GM12878 (cell line): Measurements from ENCODE around the gene SOX9. TPM values are rescaled to one million over a fixed set of nuclear protein-coding genes. Genes with fewer than 3 reads are reported as not detected.

Source experiments
- ATAC-seq: fragments of 200-7000 bp; cut with Tn5 transposase; 3 replicates; pipeline ENCODE4 v1.9.1; 2020; ENCODE audit warnings: mild to moderate bottlenecking, moderate library complexity
- BruUV-seq: library from RNA; stranded (reverse); fragments of 400-500 nt; replicated peaks from 2 replicates; lab custom pipeline; 2021; lab: Mats Ljungman, UMichigan
- CTCF ChIA-PET: fragments of 300-600 bp; sonication (Branson Sonifier 250); formaldehyde crosslinking; extraction: SDS; loops from one replicate; lab custom pipeline; 2021; ENCODE audit warnings: inconsistent platforms; lab: Yijun Ruan, JAX
- POLR2A ChIA-PET: fragments of 350-600 bp; formaldehyde crosslinking; extraction: SDS; loops from one replicate; lab custom pipeline; 2021; ENCODE audit warnings: inconsistent platforms; lab: Charles Lee
- RAD21 ChIA-PET: fragments of 300-600 bp; sonication (Branson Sonifier 250); formaldehyde crosslinking; loops from one replicate; lab custom pipeline; 2023; ENCODE audit warnings: antibody characterized with exemption; ENCODE audit not compliant: unreplicated experiment; lab: Charles Lee
- SMC1A ChIA-PET: fragments of 300-600 bp; sonication (Branson Sonifier 250); formaldehyde crosslinking; loops from one replicate; lab custom pipeline; 2023; ENCODE audit not compliant: unreplicated experiment, uncharacterized antibody; lab: Charles Lee
- DNase-seq: peaks from one replicate; pipeline ENCODE4 v3.0.0-alpha.2; 2011; ENCODE audit warnings: low read depth, low spot score
- FAIRE-seq: peaks from 3 replicates; lab custom pipeline; 2011; peaks lifted over from hg19 to GRCh38; lab: Jason Lieb, UNC
- H2AFZ ChIP-seq: 2 replicates; pipeline ENCODE4 v1.6.0; 2011; ENCODE audit warnings: low read depth, low read length, control low read depth; ENCODE audit not compliant: control insufficient read depth
- H3K27ac ChIP-seq: 2 replicates; pipeline ENCODE4 v1.5.1; 2011; ENCODE audit warnings: control low read depth; ENCODE audit not compliant: control insufficient read depth, insufficient read depth
- H3K27me3 ChIP-seq, 2 experiments: replicated peaks in 1 of 2; 2 replicates each; pipeline versions ENCODE4 v1.6.0 to v1.6.1; 2011; ENCODE audit warnings: low read length in 1 of 2; ENCODE audit not compliant: control insufficient read depth in 2 of 2, insufficient read depth in 2 of 2
- H3K36me3 ChIP-seq, 2 experiments: 2 replicates each; pipeline ENCODE4 v1.5.1; 2011; ENCODE audit warnings: low read length in 1 of 2; ENCODE audit not compliant: control insufficient read depth in 2 of 2, insufficient read depth in 2 of 2
- H3K4me1 ChIP-seq: 2 replicates; pipeline ENCODE4 v1.6.1; 2011; ENCODE audit warnings: mild to moderate bottlenecking, low read length, moderate library complexity, mixed read lengths; ENCODE audit not compliant: control insufficient read depth, insufficient read depth
- H3K4me2 ChIP-seq: 2 replicates; pipeline ENCODE4 v1.6.0; 2011; ENCODE audit warnings: control low read depth; ENCODE audit not compliant: control insufficient read depth, insufficient read depth
- H3K4me3 ChIP-seq: fragments of 200-600 bp; sonication (generic); 2 replicates; pipeline ENCODE4 v1.5.1; 2016
- H3K79me2 ChIP-seq: 2 replicates; pipeline ENCODE4 v1.6.0; 2011; ENCODE audit warnings: low read length; ENCODE audit not compliant: control insufficient read depth, insufficient read depth
- H3K9ac ChIP-seq: 2 replicates; pipeline ENCODE4 v1.8.0; 2011; ENCODE audit warnings: low read length, control low read depth, mixed read lengths; ENCODE audit not compliant: control insufficient read depth, insufficient read depth
- H3K9me3 ChIP-seq: replicated peaks from 3 replicates; pipeline ENCODE4 v1.5.1; 2011; ENCODE audit warnings: mild to moderate bottlenecking, low read length; ENCODE audit not compliant: control insufficient read depth, insufficient read depth
- H4K20me1 ChIP-seq: 2 replicates; pipeline ENCODE4 v1.6.0; 2011; ENCODE audit not compliant: control insufficient read depth, insufficient read depth
- CBX5 ChIP-seq: sonication (generic); IDR thresholded peaks from 2 replicates; pipeline ENCODE4 v1.6.1; 2016; ENCODE audit warnings: low read depth, moderate library complexity, mild to moderate bottlenecking, inconsistent platforms
- CHD1 ChIP-seq: IDR thresholded peaks from 2 replicates; pipeline ENCODE4 v1.6.1; 2012; ENCODE audit warnings: low read depth, low read length, improper control_type of control experiment
- NRF1 ChIP-seq: conservative IDR thresholded peaks from 2 replicates; pipeline ENCODE4 v1.6.1; 2011; ENCODE audit warnings: mild to moderate bottlenecking, low read depth, low read length, improper control_type of control experiment
- POU2F2 ChIP-seq: IDR thresholded peaks from 3 replicates; pipeline ENCODE4 v1.6.1; 2011; ENCODE audit warnings: low read depth, mild to moderate bottlenecking, low read length, borderline replicate concordance
- SP1 ChIP-seq: IDR thresholded peaks from one replicate; pipeline ENCODE4 v1.6.1; 2011; ENCODE audit warnings: low read depth, low read length
- ZBED1 ChIP-seq: IDR thresholded peaks from 2 replicates; pipeline ENCODE4 v1.6.1; 2016; ENCODE audit warnings: borderline replicate concordance
- WGBS: methylation state at CpG from one replicate; pipeline ENCODE4 v1.1.6; 2016; ENCODE audit warnings: low lambda C conversion rate; ENCODE audit not compliant: insufficient replicate concordance, insufficient coverage; ENCODE audit errors: missing lambda C conversion rate; 5-methylcytosine and 5-hydroxymethylcytosine counted together
- in situ Hi-C: fragments of 300-500 bp; cut with MboI; formaldehyde crosslinking; loops from 9 replicates; pipeline ENCODE4 v1.14.3; 2018; ENCODE audit warnings: mixed read lengths
- intact Hi-C: fragments of 100-400 bp; cut with micrococcal nuclease; formaldehyde crosslinking; loops from one replicate; pipeline ENCODE4 v1.14.2; 2022; ENCODE audit not compliant: unreplicated experiment
- polyA plus RNA-seq, 11 experiments: library from polyadenylated mRNA; depleted of rRNA in 4 of 11; unstranded in 6 of 11; stranded (reverse) in 5 of 11; fragments of >200 nt; fragmentation: Nextera tagmentation in 4 of 11; fragmentation: Illumina TruSeq in 1 of 11; extraction: Ambion mirVana in 4 of 11; extraction: Trizol in 1 of 11; gene quantifications; 1 replicate in 1 of 11; 2 replicates in 10 of 11; pipeline versions ENCODE4 v1.2.1 to v1.2.3, GENCODE V29; 2011 to 2016; ENCODE audit warnings: inconsistent platforms in 2 of 11, missing spikeins in 2 of 11, low read depth in 1 of 11
- total RNA-seq, 4 experiments: library from RNA; depleted of rRNA in 3 of 4; stranded (reverse); fragments of >200 nt in 3 of 4; fragmentation: Illumina TruSeq in 1 of 4; extraction: Trizol in 1 of 4; gene quantifications; 2 replicates each; pipeline versions ENCODE4 v1.2.1 to v1.2.3, GENCODE V29; 2013 to 2021
- TF ChIP-seq, protein P1 (sequence below): fragments of 450-650 bp; IDR thresholded peaks from 2 replicates; pipeline ENCODE4 v1.6.1; 2017; ENCODE audit warnings: mild to moderate bottlenecking, low read depth, inconsistent platforms; ENCODE audit not compliant: poor library complexity, severe bottlenecking
- TF ChIP-seq, protein P2 (sequence below): fragments of 450-650 bp; conservative IDR thresholded peaks from 2 replicates; pipeline ENCODE4 v1.6.1; 2017; ENCODE audit warnings: mild to moderate bottlenecking, moderate library complexity
- TF ChIP-seq, protein P3 (sequence below): fragments of 450-650 bp; IDR thresholded peaks from 2 replicates; pipeline ENCODE4 v1.6.1; 2017; ENCODE audit warnings: borderline replicate concordance

The SOX9 gene
- total and polyA plus RNA-seq, 10 of the 15 experiments (the other 5 are each of a cell fraction or from before 2014, with no cell fraction given) = 1.2 to 19.0 (median 5.5) TPM

DNA sequence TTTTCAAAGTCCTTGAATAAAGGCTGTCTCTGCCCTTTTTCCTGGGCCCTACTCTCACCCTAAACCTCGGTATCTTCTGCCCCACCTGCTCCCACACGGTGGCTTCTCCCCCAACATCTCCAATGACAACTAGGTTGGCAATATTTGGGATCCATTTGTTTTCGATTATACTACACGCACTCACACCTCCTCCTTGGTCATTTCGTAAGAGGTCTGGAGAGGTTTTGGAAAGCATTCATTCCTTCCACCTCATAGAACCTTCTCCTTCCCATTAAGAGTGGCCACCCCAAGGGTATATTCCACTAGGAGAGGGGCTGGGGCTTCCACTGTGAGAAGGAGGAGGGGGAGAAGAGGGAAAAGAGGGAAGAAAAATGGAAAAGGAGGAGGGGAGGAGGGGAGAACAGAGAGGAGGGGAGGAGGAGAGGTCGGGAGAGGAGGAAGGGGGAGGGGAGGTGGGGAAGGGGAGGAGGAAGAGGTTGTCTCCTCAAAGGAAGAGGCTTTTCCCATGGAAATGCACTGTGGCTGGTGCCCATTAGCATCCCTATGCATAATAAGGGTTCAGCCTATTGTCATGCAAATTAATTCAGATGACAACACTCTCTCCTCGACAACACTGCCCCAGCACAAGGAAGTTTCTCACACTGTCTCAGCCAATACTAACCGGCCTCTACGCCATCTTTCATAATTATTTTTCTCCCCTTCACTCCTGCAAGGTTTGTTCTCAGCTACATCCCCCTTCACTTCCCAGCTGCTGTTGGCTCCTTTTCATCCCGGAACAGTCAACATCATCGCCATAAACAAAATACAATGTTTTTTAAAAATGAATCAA is 30.0 kb downstream of the SOX9 start:
- no TSS peak for BruUV-seq
- Histone ChIP-seq H2AFZ (no peak overlapping the region), H3K36me3 (no peaks in the 10 kb centered on the region), H4K20me1 (no peaks in the 10 kb centered on the region), H3K27ac (no peak overlapping the region), H3K4me2 (no peak overlapping the region), H3K9ac (no peak overlapping the region), H3K4me3 (no peak overlapping the region), H3K9me3 (no peaks in the 10 kb centered on the region), H3K27me3 (no peaks in the 10 kb centered on the region), H3K79me2 (no peaks in the 10 kb centered on the region), H3K4me1 (no peaks in the 10 kb centered on the region)
- 38% methylated on average over 11 of the region's 11 CpGs for WGBS
- ChIA-PET POLR2A (no interaction called here), RAD21 (interaction anchor here (0.7 kb wide), 1 partner anchor 101 kb away, joined by 4 read pairs; no protein-coding TSS in a partner anchor), CTCF (no interaction called here), SMC1A (no interaction called here)
- intact Hi-C loops = no loop called here
- in situ Hi-C loops = no loop called here
- no peak for TF ChIP-seq CBX5
- no peak for TF ChIP-seq SP1
- TF ChIP-seq POU2F2 = peak; percentile 32; the same call in 1 of the 3 replicates
- no peak for FAIRE-seq
- no peak for DNase-seq
- ATAC-seq = no peak

DNA sequence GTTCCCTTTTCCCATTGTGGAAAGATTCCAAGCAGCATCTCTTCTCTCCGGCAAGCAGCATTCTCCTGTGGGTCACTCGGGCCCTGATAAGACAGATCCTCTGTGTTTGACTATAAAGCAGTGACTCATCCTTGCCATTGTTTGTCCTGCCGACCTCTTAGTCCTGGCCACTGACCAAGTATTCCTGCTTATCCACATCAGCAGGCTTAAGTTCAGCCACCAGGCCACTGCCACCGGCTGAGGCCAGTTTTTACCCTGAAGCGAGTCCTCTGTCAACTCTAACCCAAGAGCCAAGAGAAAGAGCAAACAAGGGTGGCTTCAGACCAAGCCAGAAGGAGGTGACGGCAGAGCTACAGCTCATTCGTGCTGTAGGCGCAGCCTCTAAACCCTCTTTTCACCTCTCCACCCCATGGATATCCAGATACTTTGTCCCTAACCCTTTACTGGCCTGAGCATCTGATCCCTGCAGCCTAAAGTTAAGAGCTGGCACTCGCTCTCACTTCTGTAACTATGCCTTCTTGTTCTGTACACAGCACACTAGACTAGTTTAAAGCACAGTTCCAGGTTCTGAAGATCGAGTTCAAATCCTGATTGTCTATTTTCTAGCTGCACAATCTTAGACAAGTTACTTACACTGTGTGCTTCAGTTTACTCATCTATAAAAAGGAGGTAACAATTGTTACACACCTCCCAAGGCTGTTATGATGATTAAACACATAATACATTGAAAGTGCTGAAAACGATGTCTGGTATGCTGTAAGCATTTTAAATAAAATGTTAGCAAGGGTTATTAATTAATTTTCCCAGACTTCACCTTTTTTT is 31.0 kb downstream of the SOX9 start:
- H4K20me1 ChIP-seq = no peaks in the 10 kb centered on the region
- H3K79me2 ChIP-seq = no peaks in the 10 kb centered on the region
- RAD21 ChIA-PET = no interaction called here
- DNase-seq = no peak
- H3K27ac ChIP-seq = no peak overlapping the region
- no peak overlapping the region for H2AFZ ChIP-seq
- no peaks in the 10 kb centered on the region for H3K9me3 ChIP-seq
- 40% methylated on average over 11 of the region's 11 CpGs for WGBS
- H3K27me3 ChIP-seq = no peaks in the 10 kb centered on the region
- H3K4me3 ChIP-seq = no peak overlapping the region
- CTCF ChIA-PET = interaction anchor here (0.5 kb wide), 1 partner anchor 678 kb away, joined by 3 read pairs; no protein-coding TSS in a partner anchor
- intact Hi-C loops (no loop called here), in situ Hi-C loops (no loop called here)
- no peaks in the 10 kb centered on the region for H3K4me1 ChIP-seq
- SMC1A ChIA-PET = no interaction called here
- POLR2A ChIA-PET = no interaction called here
- FAIRE-seq = no peak
- H3K36me3 ChIP-seq = no peaks in the 10 kb centered on the region
- no peak overlapping the region for H3K4me2 ChIP-seq
- no TSS peak for BruUV-seq
- no peak overlapping the region for H3K9ac ChIP-seq
- no peak for ATAC-seq
- TF ChIP-seq CHD1 = no peak
- TF ChIP-seq, protein P1, sequence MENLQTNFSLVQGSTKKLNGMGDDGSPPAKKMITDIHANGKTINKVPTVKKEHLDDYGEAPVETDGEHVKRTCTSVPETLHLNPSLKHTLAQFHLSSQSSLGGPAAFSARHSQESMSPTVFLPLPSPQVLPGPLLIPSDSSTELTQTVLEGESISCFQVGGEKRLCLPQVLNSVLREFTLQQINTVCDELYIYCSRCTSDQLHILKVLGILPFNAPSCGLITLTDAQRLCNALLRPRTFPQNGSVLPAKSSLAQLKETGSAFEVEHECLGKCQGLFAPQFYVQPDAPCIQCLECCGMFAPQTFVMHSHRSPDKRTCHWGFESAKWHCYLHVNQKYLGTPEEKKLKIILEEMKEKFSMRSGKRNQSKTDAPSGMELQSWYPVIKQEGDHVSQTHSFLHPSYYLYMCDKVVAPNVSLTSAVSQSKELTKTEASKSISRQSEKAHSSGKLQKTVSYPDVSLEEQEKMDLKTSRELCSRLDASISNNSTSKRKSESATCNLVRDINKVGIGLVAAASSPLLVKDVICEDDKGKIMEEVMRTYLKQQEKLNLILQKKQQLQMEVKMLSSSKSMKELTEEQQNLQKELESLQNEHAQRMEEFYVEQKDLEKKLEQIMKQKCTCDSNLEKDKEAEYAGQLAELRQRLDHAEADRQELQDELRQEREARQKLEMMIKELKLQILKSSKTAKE = no peak
- TF ChIP-seq, protein P2, sequence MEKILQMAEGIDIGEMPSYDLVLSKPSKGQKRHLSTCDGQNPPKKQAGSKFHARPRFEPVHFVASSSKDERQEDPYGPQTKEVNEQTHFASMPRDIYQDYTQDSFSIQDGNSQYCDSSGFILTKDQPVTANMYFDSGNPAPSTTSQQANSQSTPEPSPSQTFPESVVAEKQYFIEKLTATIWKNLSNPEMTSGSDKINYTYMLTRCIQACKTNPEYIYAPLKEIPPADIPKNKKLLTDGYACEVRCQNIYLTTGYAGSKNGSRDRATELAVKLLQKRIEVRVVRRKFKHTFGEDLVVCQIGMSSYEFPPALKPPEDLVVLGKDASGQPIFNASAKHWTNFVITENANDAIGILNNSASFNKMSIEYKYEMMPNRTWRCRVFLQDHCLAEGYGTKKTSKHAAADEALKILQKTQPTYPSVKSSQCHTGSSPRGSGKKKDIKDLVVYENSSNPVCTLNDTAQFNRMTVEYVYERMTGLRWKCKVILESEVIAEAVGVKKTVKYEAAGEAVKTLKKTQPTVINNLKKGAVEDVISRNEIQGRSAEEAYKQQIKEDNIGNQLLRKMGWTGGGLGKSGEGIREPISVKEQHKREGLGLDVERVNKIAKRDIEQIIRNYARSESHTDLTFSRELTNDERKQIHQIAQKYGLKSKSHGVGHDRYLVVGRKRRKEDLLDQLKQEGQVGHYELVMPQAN = no peak
- TF ChIP-seq ZBED1 = no peak
- no peak for TF ChIP-seq NRF1
- TF ChIP-seq, protein P3, sequence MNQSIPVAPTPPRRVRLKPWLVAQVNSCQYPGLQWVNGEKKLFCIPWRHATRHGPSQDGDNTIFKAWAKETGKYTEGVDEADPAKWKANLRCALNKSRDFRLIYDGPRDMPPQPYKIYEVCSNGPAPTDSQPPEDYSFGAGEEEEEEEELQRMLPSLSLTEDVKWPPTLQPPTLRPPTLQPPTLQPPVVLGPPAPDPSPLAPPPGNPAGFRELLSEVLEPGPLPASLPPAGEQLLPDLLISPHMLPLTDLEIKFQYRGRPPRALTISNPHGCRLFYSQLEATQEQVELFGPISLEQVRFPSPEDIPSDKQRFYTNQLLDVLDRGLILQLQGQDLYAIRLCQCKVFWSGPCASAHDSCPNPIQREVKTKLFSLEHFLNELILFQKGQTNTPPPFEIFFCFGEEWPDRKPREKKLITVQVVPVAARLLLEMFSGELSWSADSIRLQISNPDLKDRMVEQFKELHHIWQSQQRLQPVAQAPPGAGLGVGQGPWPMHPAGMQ = no peak
